PC-9 (cell line): ENCODE measurements around the gene SRPRB.

ENCODE experiments used
- CTCF ChIP-seq: fragments of 200-600 bp; sonication (generic); conservative IDR thresholded peaks from 2 replicates; pipeline ENCODE4 v1.6.1; 2017; ENCODE audit warnings: mixed run types, antibody characterized with exemption, mild to moderate bottlenecking, moderate library complexity
- EZH2 ChIP-seq: fragments of 200-600 bp; sonication (generic); IDR thresholded peaks from 2 replicates; pipeline ENCODE4 v1.8.0; 2017; ENCODE audit warnings: antibody characterized with exemption, low read depth

GRCh38 chr3:133853925-133854227, 48.3 kb downstream of the SRPRB start:
- no peak for TF ChIP-seq EZH2
- TF ChIP-seq CTCF = no peak
